UCSD-AML1 (cell line): ENCODE data around the gene DKK3.
A peak's percentile ranks its signal among the peaks of the same experiment; 100 is the strongest.
"Not testable (repeated sequence)": the region's sequence is repeated elsewhere in the genome, so short reads cannot be mapped to it uniquely, and the experiment has no call there.

ENCODE experiments used
- DNase-seq: peaks from one replicate; lab custom pipeline; 2025; ENCODE audit not compliant: unreplicated experiment; lab: John Stamatoyannopoulos, UW

Gene DKK3

DNA sequence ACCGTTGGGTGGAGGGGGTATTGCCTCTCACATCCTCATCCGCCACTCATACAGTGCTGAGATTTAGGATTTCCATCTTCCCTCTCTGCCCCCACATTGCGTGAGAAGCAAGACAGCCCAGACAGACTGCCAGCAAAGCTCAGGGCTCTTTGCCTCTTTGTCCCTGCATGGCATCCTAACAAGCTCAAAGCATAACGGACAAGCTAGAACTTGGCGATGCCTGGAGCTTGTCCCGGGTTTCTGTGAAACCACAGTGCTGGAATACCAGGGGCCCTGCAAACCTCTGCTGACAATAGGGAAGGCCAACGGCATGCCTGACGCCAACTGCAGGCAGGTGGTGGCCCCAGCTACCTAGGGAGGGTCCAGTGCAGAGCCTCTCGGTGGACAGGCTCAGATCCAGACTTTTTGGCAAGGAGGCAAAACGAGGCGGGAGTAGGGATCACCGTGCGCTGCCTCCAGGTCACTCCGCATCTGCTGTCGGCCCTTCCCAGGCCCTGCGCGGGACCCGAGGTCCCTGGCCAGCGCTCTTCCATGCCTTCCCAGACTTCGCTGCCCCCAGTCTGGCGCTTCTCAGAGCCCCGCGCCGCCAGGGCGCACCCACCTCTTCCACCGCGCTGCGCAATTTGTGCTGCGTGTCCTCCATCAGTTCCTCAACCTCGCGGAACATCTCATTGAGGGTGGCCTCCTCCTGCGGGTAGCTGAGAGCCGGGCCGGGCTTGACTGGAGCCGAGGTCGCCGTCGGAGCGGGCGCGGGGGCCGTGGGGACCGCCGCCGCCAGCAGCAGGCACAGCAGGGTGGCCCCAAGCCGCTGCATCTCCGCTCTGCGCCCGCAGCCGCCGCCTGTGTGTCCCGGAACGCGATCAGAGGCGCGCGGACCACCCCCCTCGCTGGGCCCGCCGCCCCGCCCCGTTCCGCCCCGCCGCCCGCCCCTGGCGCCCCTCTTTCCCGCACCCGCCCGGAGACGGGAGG, at the start of gene DKK3:
TSS of gene DKK3 (minus strand) at position 858 of the 969 bp plus-strand sequence. CDS start at position 814, 44 bp downstream.
- no peak for DNase-seq

GRCh38 chr11:12057299-12057980, 49.0 kb upstream of the DKK3 start:
- no peak for DNase-seq

DNA sequence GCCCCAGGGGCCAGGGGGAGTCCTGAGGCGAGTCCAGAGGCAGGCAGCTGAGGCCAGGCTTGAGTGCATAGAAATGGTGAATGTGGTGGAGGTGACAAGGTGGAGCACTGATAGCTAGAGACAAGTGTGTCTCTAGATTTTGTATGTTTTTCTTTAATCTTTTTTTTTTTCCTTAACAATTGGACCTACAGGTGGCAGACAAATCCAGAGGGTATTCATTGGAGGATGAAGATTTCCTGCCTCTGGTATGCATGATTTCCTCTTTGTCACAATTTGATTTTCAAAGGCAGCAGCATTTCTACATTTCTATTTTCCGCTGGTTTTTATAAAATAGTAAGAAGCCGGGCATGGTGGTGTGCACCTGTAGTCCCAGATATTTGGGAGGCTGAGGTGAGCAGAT, 47.7 kb upstream of the DKK3 start:
- DNase-seq = no peak

DNA sequence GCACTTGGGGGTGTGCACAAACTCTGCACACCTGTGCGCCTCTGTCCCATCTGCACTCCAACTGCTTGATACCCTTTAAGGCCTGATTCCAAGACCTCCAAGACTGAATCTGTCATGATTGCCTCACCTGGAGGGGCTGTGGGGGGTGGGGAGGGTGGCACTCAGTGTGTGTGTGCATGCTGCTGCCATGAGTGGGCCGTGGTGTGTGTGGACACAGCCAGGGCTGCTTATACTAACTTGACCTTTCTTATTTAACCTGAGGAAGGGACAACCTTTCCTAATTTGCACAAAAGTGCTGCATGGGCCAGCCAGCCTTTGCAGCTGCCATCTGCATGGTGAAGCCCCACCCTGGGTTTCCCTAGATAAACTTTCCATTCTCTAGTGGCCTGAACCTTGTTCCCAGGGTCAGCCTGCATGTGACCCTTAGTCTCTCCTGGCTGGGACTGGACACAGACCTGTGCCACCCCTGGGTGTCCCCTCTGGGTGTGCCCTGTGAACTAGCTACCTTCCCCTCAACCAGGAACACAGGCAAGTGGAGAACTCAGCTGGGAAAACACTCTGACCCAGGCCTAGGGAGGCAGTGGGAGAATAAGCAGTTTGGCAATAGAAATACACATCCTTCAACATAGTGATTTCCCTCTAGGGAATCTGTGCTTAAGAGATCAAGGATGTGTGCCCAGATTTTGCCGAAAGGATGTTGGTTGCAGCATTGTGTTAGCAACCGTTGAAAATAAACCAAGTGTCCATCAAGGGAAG, 45.4 kb upstream of the DKK3 start:
- no peak for DNase-seq

- DNase-seq = no peak
These were observed 44.5 kb upstream of the DKK3 start for GRCh38 chr11:12052676-12053605.

DNA sequence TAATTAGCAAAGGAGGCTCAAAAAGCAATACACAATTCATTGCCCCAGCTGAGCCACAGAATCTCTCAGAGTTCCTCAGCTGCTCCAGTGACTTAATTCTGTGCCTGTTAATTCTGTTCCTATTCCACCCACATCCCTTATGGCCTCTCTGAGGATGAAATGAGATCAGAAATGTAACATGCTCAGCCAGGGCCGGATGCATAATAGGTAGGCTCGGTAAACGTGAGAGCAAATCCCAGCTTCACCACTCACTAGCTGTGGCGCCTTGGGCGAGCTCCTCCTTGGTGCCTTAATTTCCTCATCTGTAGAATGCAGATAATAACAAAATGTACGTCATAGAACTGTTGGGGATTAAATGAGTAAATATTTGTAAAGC, 42.8 kb upstream of the DKK3 start:
- DNase-seq = no peak

DNA sequence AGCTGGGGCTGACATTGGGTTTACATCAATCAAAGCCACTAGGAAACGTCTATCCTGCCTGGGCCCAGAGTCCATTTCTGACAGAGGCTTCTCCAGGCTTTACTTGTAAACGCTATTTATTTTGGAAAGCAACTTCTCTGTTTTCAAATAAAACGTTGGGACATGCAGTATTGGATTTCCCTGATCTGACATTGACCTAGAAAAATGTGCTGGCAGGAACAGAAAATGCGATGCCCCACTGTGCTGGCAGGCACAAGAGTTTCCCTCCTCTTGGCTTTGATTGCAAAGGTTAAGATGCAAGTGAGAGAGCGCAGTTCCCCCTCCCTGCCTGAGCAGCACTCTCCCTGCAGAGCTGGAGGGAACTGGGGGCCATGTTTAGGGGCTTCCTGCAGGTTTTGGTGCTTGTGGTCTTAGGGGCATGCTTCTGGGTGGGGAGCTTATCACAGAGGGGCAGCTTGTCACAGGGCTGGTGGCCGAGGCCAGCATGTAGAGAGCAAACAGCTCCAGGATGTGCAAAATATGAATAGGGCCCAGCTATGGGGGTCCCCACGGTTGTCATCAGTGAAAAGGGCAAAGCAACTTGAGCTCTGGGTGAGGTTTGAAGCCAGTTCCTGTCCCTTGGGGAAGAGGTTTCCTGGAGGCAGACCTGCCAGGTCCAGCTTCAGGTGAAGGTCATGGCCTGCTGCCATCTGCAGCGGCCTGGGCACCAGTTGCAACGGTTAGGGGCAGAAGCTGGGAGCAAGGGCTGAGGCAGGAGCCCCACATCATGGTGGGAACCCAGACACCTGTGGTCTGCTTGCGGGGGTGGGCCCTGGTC, 42.3 kb upstream of the DKK3 start:
- DNase-seq = no peak

DNA sequence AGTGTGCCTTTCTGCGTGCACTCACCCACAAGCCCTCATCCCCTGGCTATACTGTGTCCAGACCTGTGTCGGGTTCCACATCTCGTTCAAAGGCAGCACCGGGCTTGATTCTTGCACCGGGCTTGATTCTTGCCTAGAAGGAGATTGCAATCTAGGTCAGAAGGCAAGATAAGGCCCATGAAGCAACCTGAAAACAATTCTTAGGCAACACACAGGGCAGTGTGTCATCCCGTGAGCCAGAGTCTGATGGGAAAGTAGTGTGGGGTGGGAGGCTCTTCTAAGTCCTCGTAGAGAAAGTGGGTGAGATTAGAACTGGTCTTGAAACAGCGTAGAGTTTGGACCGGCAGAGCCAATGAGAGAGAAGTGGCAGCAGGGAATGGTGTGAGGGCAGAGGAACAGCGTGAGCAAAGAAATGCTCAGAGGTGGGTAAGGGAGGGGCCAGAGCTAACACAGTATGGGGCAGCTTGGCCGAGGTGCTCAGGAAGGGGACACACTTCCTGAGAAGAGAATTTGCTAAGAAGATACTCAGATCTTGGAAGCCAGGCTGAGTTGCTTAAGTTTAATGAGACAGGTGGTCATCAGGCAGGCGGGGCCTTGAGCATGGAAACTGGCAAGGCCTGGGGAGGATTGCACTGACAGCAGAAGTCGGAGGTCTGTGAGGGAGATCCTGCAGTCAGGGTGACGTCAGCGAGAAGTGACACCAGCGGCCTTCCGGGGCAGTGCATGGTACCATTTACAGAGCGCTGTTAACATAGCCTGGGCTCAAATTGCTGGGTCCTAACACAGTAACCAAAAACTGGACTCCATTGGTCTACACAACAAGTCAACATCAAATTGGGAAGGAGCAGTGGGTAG, 40.7 kb upstream of the DKK3 start:
- no peak for DNase-seq

DNA sequence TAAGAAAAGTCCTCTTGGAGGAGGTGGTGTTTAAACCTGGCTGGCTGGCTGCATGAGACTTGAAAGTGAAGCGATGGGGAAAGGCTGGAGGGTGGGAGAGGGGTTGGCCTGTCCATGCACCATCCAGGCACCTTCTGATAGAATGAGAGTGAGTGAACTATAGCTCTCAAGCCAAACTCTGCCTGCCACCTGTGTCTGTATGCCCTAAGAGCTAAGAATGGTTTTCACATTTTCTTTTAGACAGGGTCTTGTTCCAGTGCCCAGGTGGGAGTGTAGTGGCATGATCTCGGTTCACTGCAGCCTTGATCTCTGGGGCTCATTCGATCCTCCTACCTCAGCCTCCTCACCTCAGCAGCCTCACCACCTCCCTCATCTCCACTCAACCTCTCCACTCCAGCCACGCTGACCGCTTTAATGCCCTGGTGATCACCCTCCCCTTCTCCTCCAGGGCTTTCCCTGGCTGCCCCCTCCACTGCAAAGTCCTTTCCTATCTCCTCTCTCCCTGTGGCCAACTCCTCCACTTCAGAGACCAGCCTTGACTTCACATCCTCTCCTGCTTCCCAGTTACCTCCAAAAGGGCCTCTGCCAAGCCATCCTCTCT, 38.3 kb upstream of the DKK3 start:
- no peak for DNase-seq

GRCh38 chr11:12045914-12046635, 37.6 kb upstream of the DKK3 start:
- DNase-seq = no peak

DNA sequence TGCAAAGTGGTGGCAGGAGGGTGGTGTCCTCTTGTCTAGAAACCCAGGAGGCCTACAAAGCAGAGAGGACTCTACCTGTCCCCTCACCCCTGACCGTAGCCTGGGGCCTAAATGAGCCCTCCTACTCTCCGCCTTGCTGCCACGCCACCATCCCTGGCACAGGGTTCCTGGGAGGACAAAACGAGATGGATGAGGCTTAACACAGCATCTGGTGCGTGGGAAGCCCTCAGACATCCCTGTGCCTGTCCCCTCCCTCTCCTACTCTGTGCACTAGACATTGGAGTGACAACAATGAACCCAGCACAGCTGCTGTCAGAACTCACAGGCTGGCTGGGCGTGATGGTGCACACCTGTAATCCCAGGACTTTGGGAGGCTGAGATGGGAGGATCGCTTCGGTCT, 36.4 kb upstream of the DKK3 start:
- DNase-seq = no peak

DNA sequence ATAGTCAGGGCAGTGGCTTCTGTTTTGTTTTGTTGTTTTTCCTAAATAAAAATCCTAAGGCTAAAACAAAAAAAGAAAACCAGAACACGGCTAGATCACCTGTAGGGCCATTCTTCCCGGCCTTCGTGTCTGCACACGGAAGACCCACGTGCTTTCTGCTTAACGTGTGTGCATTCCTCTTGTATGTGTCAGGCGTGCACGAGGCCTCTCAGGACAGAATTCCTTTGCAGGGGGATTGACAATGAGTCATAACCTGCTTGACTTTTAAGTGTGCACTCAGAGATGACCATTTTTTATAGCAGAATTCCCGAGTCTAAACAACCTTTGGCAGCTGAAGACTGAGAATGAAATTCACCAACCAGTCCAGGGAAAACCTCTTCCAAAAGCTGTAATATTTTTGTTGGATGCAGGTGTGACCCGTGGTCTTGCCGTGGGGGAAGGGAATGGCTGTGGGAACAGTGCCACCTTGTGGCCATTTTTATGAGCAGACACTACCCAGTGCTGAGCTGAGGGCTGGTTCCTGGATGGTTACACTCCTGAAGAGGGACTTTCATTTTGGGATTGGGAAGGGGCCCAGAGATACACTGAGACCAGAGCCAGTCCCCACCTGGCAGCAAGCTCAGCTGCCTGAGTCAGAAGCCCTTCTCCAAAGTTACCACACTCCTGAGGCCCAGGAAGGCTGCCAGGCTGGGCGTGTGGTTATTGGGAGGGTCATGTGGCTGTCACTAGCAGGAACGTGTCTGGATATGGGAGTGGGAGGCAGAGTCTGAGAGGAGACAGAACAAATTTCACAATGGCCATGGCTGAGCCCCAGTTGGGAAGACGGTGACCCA, 35.7 kb upstream of the DKK3 start:
- DNase-seq = peak; percentile 62

GRCh38 chr11:12043221-12043620, 34.8 kb upstream of the DKK3 start:
- DNase-seq = no peak

GRCh38 chr11:12042215-12042676, 33.8 kb upstream of the DKK3 start:
- DNase-seq = no peak

- not testable (repeated sequence) for DNase-seq
These were observed 32.3 kb upstream of the DKK3 start for GRCh38 chr11:12040719-12041118.

- no peak for DNase-seq
These were observed 24.5 kb upstream of the DKK3 start for GRCh38 chr11:12032968-12033367.
